Limb (tissue), 2 donors: Measurements from ENCODE around the gene TNFRSF19.

Experiments
- DNase-seq, 2 donors: peaks; one replicate each; pipeline ENCODE4 v3.0.0-alpha.2; 2016; ENCODE audit errors: extremely low spot score in 2 of 2

The TNFRSF19 gene

GRCh38 chr13:23683084-23683483 lies 112.9 kb downstream of the TNFRSF19 start:
- DNase-seq = no peak

GRCh38 chr13:23684647-23685046 lies 114.4 kb downstream of the TNFRSF19 start:
- DNase-seq = no peak

- no peak for DNase-seq
Observed at GRCh38 chr13:23685416-23685815, 115.2 kb downstream of the TNFRSF19 start.

GRCh38 chr13:23686948-23687347 lies 116.7 kb downstream of the TNFRSF19 start:
- no peak for DNase-seq

GRCh38 chr13:23687614-23688013 lies 117.4 kb downstream of the TNFRSF19 start:
- no peak for DNase-seq

GRCh38 chr13:23688336-23688735 lies 118.1 kb downstream of the TNFRSF19 start:
- DNase-seq = no peak

- no peak for DNase-seq
Observed at GRCh38 chr13:23690668-23691067, 120.5 kb downstream of the TNFRSF19 start.

- DNase-seq = no peak
Observed at GRCh38 chr13:23692816-23693215, 122.6 kb downstream of the TNFRSF19 start.

GRCh38 chr13:23695196-23695595 lies 125.0 kb downstream of the TNFRSF19 start:
- DNase-seq = no peak

- peak; percentile 27 to 65 for DNase-seq
Observed at GRCh38 chr13:23695711-23696464, 125.7 kb downstream of the TNFRSF19 start.

- no peak for DNase-seq
Observed at GRCh38 chr13:23696610-23697009, 126.4 kb downstream of the TNFRSF19 start.

- DNase-seq = no peak
Observed at GRCh38 chr13:23697772-23698313, 127.6 kb downstream of the TNFRSF19 start.

GRCh38 chr13:23699271-23699670 lies 129.1 kb downstream of the TNFRSF19 start:
- no peak for DNase-seq

- DNase-seq = no peak
Observed at GRCh38 chr13:23701186-23701585, 131.0 kb downstream of the TNFRSF19 start.

GRCh38 chr13:23701636-23702035 lies 131.4 kb downstream of the TNFRSF19 start:
- peak in 1 of 2 donors; percentile 24 for DNase-seq

GRCh38 chr13:23703246-23703860 lies 133.1 kb downstream of the TNFRSF19 start:
- DNase-seq = no peak

- DNase-seq = no peak
Observed at GRCh38 chr13:23705583-23705982, 135.4 kb downstream of the TNFRSF19 start.

- no peak for DNase-seq
Observed at GRCh38 chr13:23707674-23708073, 137.5 kb downstream of the TNFRSF19 start.

GRCh38 chr13:23709536-23709935 lies 139.3 kb downstream of the TNFRSF19 start:
- DNase-seq = no peak

- no peak for DNase-seq
Observed at GRCh38 chr13:23710366-23710765, 140.2 kb downstream of the TNFRSF19 start.

- no peak for DNase-seq
Observed at GRCh38 chr13:23711355-23711754, 141.1 kb downstream of the TNFRSF19 start.

GRCh38 chr13:23714672-23715071 lies 144.5 kb downstream of the TNFRSF19 start:
- DNase-seq = no peak
